ENCODE data around the gene JAZF1.

The JAZF1 gene

GRCh38 chr7:28191751-28192150 is 11.2 kb upstream of the JAZF1 start:
- DNase-seq = no peak

DNA sequence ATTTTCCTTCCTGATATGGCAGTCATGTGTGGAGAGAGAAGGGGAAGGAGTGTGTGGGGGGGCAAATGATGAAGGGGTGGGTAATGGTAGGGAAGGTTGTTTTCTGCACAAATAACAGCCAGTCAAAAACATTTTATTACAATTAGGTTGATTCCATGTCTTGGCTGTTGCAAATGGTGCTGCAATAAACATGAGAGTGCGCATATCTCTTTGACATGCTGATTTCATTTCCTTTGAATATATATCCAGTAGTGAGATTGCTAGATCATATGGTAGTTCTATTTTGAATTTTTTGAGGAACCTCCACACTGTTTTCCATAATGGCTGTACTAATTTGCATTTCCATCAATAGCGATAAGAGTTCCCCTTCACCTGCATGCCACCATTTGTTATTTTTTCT is 10.6 kb upstream of the JAZF1 start:
- DNase-seq = no peak

DNA sequence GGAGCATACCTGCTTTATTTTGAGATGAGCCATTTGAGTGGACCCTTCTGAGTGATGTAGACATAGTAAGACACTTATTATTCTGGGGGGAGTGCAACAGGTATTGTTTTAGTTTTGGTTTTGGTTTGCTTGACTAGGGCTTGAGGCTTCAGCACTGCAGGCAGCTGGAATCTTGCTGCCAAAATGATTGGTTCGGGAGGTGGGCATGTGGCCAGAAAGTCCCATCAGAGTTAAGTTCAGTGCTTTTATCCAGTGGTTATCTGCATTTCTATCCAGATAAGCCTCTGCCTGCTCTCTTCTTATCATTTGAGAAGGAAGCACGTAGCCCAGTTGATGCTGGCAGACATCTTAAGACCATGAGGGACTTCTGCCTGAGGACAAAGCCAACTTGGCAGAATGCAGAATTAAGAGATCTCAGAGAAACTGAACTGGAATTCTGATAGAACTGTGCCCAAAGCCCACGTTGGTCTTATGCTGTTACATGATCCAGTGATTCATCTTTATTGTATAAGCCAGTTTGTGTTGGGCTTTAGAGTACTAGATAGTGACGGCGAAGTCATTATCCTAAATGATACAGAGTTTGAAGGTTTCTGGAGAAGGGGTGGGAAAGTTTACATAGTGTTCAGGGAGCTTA is 9.6 kb upstream of the JAZF1 start:
- no peak for DNase-seq

DNA sequence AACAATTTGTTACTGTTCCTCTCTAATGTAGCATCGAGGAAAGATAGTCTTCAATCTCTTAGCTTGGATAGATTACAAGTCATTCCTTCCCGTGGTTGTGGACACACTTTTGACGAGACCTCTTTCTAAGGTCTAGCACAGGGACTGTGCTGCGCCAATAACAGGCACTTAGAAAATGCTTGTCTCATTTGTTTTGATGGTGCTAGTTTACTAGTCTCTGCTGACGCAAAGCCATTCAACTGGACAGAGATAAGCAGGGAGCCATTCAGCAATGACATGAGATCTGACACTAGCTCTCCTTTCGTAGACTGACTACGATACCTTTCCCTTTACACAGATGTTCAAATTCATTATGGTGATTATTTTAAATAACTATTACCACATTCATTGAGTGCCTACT is 6.4 kb upstream of the JAZF1 start:
- DNase-seq = no peak

- DNase-seq = no peak
These were observed 3.0 kb upstream of the JAZF1 start for GRCh38 chr7:28183627-28184026.

- DNase-seq = peak in 37 of 58 donors; percentile 2 to 54 (median 19)
These were observed 1.5 kb upstream of the JAZF1 start for GRCh38 chr7:28182071-28182471.

DNA sequence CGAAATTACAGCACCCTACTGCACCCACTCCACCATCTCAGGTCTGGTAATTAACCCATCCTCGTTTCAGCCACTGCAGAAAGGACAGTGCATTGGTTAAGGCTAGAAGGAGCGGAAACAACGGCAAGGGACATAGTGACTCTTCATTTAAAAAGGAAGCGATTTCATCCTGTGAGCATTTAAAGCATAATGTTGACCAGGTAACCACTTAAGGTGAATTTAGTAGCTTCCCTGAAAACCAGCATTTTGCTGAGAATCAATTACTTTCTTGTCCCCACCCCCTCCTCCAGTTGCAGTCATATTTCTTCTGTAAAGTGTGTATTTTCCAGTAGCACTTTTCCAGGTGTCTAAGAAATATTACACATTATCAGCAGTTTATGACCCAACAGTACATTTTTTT is 821 bp upstream of the JAZF1 start:
- no peak for DNase-seq

GRCh38 chr7:28180031-28180363 is 598 bp downstream of the JAZF1 start:
- no peak for DNase-seq

DNA sequence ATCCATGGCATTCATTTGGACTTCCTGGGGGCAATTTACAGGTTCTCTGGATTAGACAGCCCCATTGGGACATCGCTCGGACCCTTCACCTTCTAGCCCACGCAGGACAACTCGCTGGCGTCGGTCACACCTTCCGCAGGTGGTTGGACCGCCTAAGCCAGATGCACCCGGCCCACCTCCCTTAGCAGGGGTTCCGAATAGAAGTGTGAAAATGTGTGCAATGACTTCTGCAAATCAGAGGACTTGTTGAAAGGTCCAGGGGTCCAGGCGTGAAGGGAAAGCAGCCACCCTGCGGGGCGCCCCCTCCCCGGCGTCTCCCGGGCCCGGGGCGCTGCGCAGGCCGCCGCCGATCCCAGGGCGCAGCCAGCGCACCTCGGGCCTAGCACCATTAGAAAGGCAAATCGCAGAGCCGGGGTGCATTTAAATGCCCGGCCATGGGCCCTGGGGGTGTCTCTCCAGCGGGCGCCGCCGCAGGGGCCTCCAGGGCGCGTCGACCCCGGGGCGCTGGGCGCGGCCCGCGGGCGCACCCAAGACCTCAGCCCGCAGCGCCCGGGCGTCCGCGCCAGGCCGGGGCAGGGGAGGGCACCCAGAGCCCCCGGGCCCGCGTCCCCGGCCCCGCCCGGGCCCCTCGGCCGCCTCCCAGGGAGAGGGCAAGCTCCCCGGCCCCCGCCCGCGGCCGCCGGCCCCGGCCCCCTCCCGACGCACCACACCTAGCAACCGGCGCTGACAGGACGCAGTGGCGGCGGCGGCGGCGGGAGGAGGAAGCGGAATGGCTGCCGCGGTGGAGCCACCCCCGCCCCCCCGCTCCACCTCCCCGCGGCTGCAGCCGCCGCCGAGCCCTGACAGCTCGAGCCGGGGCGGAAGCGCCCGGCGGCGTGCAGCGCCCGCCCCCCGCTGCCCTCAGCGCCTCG is 1.2 kb downstream of the JAZF1 start:
- peak in 54 of 58 donors; percentile 4 to 74 (median 48) for DNase-seq

DNA sequence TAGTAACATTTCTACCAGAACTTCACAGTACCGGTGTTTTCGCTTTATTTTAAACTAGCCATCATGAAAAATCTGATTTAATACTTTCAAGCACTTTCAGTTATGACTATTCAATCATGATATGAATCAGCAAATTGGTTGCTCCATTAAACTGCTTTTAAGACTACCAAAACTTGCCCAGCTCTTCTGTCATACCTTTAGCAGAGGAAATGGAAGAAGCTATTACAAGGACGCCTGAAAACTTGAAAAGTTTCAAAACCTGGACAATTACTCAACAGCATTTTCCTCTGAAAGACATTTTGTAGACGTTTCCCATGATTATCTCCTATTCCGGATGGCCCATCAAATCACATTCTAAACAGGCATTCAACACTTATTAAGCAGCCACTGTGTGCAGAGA is 2.0 kb downstream of the JAZF1 start:
- DNase-seq = no peak

DNA sequence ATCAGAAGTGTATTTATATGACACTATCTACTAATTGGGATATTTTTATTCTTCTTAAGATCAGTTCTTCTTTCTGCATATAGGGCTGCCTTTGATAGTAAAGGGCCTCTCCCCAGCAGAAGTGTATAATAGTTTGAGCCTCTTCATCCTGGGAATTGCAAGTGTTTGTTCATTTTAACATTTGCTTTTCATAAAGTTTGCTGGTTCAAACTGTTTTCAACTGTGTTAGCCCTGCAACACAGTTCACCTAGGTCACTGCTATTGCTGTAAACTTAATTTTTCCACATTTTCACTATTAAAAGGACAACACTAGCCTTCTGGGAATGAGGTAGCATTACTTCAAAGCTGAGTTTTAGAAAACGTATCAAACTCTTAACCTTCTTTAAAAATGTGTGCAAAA is 2.8 kb downstream of the JAZF1 start:
- no peak for DNase-seq

DNA sequence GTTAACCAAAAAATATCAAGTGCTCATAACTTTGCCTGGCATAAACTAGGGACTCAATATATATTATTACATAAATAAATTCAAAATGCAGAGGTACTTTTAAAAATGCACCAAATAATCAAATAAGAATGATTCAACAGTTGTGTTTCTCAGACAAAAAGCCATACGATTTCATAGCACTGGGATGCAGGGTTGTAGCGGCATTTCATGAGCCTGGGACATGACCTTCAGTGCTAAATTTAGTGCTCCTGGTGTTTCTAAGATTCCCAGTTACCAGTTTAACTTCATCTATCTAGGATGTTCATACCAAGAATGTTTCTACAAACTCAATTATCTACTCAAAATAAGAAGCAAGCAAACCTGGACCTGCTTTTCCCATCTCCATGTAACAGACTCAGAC is 4.0 kb downstream of the JAZF1 start:
- DNase-seq = no peak

DNA sequence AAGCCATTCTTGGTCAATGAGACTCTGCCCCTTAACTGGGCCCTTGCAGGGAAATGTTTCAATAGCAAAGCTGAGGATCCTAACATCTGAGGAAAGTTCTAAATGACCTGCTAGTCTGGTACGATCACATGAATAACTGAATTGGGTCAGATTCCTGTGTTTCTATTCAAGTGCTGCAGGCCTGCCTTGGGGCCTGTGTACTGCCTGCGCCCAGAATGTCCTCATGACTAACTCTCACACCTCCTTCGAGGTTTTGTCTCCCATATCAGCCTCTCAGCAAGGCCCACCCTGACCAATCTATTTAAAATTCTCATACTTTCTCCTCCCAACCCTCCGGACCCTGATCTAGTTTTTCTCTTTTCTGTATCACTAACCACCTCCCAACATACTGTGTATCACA is 4.4 kb downstream of the JAZF1 start:
- no peak for DNase-seq

DNA sequence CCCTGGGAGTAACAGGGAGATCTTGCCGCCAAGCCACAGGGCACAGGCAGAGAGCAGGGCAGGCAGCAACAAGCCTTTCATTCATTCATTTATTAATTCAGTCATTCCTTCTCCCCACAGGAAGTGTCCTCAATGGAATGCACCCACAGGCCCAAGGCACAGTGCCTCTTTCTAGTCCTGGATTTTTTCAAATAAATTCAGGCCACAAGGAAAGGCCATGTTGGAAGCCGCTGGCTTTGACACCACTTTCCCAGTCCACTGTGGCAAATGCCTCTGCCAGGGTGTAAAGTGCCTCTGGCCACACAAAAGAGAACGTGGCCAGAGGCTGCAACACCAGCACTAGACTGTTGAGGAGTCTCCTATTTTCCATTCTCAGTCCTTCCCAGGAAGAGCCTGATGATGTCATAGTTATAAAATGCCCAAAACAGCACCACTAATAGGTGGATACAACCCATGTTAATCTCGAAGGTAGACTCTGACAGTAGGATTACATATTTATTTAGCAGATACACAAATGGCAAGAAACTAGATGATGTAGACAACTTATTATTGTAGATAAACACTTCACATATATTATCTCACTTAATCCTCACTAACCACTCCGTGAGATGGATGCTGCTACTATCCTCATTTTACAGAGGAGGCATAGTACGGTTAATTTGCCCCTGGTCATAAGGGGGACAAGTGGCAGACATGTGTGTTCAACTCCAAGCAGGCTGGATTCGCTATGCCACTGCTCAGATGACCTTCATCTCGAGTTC is 5.5 kb downstream of the JAZF1 start:
- no peak for DNase-seq

DNA sequence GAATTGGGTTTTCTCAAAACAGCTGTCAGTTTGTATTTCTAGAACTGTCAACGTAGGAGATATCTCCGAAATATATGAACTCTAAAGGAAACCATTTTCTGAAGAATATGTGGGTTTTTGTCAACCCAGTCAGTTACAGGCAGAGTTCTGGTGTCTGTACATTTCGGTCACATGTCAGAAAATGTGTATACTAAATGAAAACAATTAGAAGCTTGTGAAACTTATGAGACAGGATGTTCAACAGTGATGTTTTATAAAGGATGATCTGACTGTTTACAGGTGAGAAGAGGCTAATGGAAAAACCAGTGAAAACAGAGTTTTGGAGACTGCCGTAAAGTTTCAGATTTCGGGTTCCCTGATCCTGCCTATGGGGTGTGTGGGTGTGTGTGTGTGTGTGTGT is 6.2 kb downstream of the JAZF1 start:
- DNase-seq = no peak

GRCh38 chr7:28173531-28173930 is 7.1 kb downstream of the JAZF1 start:
- peak in 12 of 58 donors; percentile 1 to 41 (median 10) for DNase-seq

- no peak for DNase-seq
These were observed 7.6 kb downstream of the JAZF1 start for GRCh38 chr7:28172958-28173357.

DNA sequence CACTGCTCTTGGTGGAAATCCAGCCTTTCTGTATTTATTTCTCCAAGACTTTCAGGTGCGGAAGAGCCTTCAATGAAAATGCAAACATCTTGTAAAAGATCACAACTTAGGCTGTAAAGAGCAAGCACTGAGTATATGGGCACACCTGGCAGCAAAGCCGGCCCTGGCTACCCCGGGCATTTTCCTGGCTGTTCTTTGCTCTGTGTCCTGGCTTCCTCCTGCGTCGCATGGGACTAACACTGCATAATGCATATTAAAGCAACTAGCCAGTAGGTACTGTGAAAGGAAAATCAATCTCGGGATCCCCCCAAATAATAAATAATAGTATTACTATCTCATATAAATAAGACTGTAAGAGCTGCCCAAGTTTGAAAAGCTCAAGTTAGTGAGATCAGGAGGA is 9.9 kb downstream of the JAZF1 start:
- no peak for DNase-seq

GRCh38 chr7:28169230-28169629 is 11.4 kb downstream of the JAZF1 start:
- DNase-seq = no peak

GRCh38 chr7:28168393-28169158 is 12.0 kb downstream of the JAZF1 start:
- no peak for DNase-seq

DNA sequence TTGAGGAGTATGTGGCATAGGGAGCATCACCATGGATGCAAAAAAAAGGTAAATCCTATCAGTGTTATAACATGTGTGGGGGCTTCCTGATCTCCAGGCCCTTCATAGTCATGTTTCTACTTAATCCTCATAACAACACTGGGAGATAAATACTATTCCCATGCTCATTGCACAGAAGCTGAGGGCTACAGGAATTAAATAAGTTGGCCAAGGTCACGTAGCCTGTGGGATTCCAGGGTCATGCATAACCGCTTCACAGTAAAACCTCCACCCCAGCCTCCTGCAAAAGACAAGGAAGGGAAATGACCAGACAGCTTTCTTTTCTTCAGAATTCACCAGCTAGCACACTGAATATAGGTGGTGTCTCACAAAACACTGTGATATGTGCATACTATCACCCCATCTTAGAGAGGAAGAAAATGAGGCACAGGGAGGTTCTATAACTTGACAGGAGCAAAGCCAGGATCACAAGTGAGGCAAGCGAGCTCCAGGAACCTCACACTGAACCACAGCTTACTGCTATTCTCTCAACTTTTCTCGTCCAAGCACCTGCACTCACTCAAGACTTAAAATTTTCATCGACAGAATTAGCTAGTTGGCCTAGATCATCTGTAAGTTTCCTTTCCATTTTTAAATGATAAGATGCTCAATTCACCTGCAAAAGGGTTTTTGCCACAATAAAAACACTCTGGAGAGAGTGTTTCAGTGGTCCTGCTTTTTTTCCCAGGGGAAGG is 13.4 kb downstream of the JAZF1 start:
- DNase-seq = no peak
